Right lobe of liver (tissue), 6 donors: ENCODE results near the gene CIRBP. TPM values are rescaled to one million over a fixed set of nuclear protein-coding genes. Genes with fewer than 3 reads are reported as not detected.

Experiments used
- ATAC-seq, 4 donors: fragments of 200-7000 bp; cut with Tn5 transposase; one replicate each; pipeline ENCODE4 v1.9.1; 2020; ENCODE audit warnings: mild to moderate bottlenecking in 4 of 4, moderate library complexity in 4 of 4
- DNase-seq, 3 donors: peaks; one replicate each; pipeline ENCODE4 v3.0.0-alpha.2; 2020
- H3K27ac ChIP-seq, 3 donors: fragments of 200-600 bp; one replicate each; pipeline ENCODE4 v1.8.0; 2022
- H3K27me3 ChIP-seq, 2 donors: fragments of 200-600 bp; one replicate each; pipeline ENCODE4 v1.8.0; 2022
- H3K36me3 ChIP-seq, 4 donors: fragments of 200-600 bp; sonication (generic) in 1 of 4; one replicate each; pipeline versions ENCODE4 v1.5.1 to v1.8.0; 2017 to 2022; ENCODE audit warnings: control low read depth in 1 of 4
- H3K4me1 ChIP-seq, 4 donors: fragments of 200-600 bp; sonication (generic) in 1 of 4; one replicate each; pipeline versions ENCODE4 v1.5.1 to v1.8.0; 2017 to 2022; ENCODE audit warnings: control low read depth in 1 of 4
- H3K4me3 ChIP-seq, 3 donors: fragments of 200-600 bp; one replicate each; pipeline ENCODE4 v1.8.0; 2022
- H3K9me3 ChIP-seq, 4 donors: fragments of 200-600 bp; sonication (generic) in 1 of 4; one replicate each; pipeline versions ENCODE4 v1.5.1 to v1.8.0; 2017 to 2022; ENCODE audit warnings: control low read depth in 1 of 4
- POLR2A ChIP-seq: fragments of 450-650 bp; IDR thresholded peaks from one replicate; pipeline ENCODE4 v1.6.1; 2017; ENCODE audit warnings: antibody characterized with exemption, mild to moderate bottlenecking
- WGBS: methylation state at CpG from one replicate; pipeline ENCODE4 v1.1.6; 2018; ENCODE audit warnings: low coverage, low lambda C conversion rate; ENCODE audit not compliant: insufficient coverage; ENCODE audit errors: missing lambda C conversion rate; 5-methylcytosine and 5-hydroxymethylcytosine counted together
- intact Hi-C, 2 donors: fragments of 100-400 bp; cut with DNase I; formaldehyde crosslinking; loops; one replicate each; pipeline versions ENCODE4 v1.11.2 to v1.14.1; 2022
- long read RNA-seq: library from polyadenylated mRNA; unstranded; transcript quantifications from one replicate; pipeline ENCODE4 v2.0.0, GENCODE V29; 2019
- total RNA-seq, 6 experiments: library from RNA; depleted of rRNA in 2 of 6; stranded (reverse); fragments of >200 nt in 2 of 6; fragmentation: NEBNext Ultra II Directional in 3 of 6; extraction: Animal tissue kit (Norgen Biotek cat#: 25700) in 3 of 6; gene quantifications; one replicate each; pipeline versions ENCODE4 v1.1.0 to v1.2.4, GENCODE V29; 2016 to 2023
- TF ChIP-seq, protein P1 (sequence below), 4 donors: fragments of 200-600 bp in 3 of 4; fragments of 450-650 bp in 1 of 4; IDR thresholded peaks; one replicate each; pipeline versions ENCODE4 v1.5.1 to v1.8.0; 2016 to 2022; ENCODE audit warnings: antibody characterized with exemption in 4 of 4, mild to moderate bottlenecking in 2 of 4
- donor health status: DM: no; HTN: yes; CAD: no.
- donor health status: DM: no; HTN: no; CAD: no.
- donor health status: DM: no; HTN: no; CAD: no.
- donor health status: DM: no; HTN: yes; CAD: no.
- donor health status: DM: no; HTN: yes; CAD: no.

The CIRBP gene
- total RNA-seq: 100 to 1,000 TPM in 2 of 6 experiments, 10 to 100 TPM in 4; 69.2 to 111 (median 89.5) TPM
- long read RNA-seq, transcript CIRBP-201 (7 exons, 1,328 nt): major isoform, 7 of 13 reads
- long read RNA-seq, partial matches to known transcripts: 0 of 13 reads
- long read RNA-seq, other reads (novel, unspliced or antisense): 1 of 13 reads

DNA sequence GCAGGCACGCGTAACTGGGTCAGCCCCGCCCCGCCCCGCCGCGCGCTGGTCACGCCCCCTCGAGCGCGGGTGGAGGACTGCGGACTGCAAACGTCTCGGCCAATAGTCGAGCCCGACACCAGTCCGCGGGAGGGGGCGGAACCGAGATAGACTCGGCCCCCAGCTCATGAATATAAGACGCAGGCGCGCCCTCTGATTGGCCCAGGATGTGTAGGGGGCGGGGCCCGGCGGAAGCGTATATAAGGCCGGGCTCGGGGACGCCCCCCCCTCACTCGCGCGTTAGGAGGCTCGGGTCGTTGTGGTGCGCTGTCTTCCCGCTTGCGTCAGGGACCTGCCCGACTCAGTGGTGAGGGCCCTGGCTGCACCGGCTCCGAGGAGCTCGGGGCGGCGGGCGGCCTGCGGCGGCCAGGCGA lies at the start of gene CIRBP:
Gene CIRBP, plus strand, starts transcription at position 268 of the 413 bp plus-strand sequence. CDS start 1,602 bp downstream, outside the sequence.
- no CpG with 5 or more reads among the region's 50 CpGs for WGBS
- peak within 1 kb of the TSS; percentile 88 to 99 (median 97) for H3K27ac ChIP-seq
- TF ChIP-seq, protein P1, sequence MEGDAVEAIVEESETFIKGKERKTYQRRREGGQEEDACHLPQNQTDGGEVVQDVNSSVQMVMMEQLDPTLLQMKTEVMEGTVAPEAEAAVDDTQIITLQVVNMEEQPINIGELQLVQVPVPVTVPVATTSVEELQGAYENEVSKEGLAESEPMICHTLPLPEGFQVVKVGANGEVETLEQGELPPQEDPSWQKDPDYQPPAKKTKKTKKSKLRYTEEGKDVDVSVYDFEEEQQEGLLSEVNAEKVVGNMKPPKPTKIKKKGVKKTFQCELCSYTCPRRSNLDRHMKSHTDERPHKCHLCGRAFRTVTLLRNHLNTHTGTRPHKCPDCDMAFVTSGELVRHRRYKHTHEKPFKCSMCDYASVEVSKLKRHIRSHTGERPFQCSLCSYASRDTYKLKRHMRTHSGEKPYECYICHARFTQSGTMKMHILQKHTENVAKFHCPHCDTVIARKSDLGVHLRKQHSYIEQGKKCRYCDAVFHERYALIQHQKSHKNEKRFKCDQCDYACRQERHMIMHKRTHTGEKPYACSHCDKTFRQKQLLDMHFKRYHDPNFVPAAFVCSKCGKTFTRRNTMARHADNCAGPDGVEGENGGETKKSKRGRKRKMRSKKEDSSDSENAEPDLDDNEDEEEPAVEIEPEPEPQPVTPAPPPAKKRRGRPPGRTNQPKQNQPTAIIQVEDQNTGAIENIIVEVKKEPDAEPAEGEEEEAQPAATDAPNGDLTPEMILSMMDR (IDR thresholded peaks at IDR 0.05): no peak
- TF ChIP-seq POLR2A: peak; percentile 97
- no peaks in the 10 kb centered on the region for H3K27me3 ChIP-seq
- intact Hi-C loops: no loop called here
- peaks cover 0 to 65% (median 26%) of the 10 kb centered on the region in 4 donors for H3K4me1 ChIP-seq
- peak; percentile 63 to 81 (median 78) for ATAC-seq
- H3K9me3 ChIP-seq: no peaks in the 10 kb centered on the region
- peaks cover 10 to 34% (median 23%) of the 10 kb centered on the region in 4 donors for H3K36me3 ChIP-seq
- H3K4me3 ChIP-seq: peak within 1 kb of the TSS; percentile 55 to 87 (median 69)
- DNase-seq: peak; percentile 100

DNA sequence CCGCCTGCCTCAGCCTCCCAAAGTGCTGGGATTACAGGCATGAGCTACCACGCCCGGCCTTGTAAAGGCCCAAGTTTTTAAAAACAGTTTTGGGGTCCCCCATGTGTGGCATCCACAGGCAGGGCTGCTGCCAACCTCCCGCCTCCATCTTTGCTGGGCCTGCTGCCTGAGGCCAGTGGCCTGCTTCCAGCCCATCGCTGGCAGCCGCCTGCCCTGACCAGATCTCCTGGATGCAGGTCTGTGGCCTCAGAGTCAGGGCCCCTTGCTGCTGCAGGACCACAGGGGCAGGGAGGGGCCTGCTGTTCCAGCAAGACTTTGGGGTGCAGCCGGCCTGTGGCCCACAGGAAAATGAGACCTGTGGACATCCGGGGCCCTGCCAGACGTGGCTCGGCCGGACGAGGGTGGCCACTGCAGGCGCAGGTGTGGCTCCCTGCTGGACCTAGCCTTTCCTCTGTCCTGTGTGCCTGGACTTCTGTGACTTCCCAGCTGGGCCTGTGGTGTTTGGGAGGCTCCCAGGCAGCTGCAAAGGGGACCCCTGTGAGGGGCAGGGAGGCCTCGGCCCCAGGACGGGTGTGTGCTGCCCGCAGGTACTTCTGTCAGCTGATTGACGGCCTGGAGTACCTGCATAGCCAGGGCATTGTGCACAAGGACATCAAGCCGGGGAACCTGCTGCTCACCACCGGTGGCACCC lies 49.2 kb upstream of the CIRBP start:
- no peaks in the 10 kb centered on the region for H3K27me3 ChIP-seq
- WGBS: 100% methylated on average over 2 of the region's 19 CpGs
- no peaks in the 10 kb centered on the region for H3K9me3 ChIP-seq
- peaks cover 0 to 13% (median 3%) of the 10 kb centered on the region in 4 donors for H3K4me1 ChIP-seq
- intact Hi-C loops: no loop called here
- TF ChIP-seq, protein P1 (IDR thresholded peaks at IDR 0.05): no peak
- TF ChIP-seq POLR2A: no peak
- no peak overlapping the region for H3K27ac ChIP-seq
- ATAC-seq (no peak), DNase-seq (no peak)
- no peak overlapping the region for H3K4me3 ChIP-seq
- H3K36me3 ChIP-seq: peaks cover 0 to 35% (median 11%) of the 10 kb centered on the region in 4 donors

DNA sequence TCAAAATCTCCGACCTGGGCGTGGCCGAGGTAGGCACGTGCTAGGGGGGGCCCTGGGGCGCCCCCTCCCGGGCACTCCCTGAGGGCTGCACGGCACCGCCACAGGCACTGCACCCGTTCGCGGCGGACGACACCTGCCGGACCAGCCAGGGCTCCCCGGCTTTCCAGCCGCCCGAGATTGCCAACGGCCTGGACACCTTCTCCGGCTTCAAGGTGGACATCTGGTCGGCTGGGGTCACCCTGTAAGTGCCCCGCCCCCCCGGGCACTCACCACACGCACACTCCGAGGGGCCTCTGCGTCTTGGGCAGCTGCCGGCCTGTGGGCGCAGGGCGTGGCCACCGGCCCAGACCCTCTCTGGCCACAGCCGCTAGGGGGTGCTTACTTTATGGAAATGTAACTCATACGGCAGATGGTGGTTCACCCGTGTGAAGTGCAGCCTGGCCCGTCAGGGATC lies 48.6 kb upstream of the CIRBP start:
- ATAC-seq (no peak), DNase-seq (no peak)
- Histone ChIP-seq H3K36me3 (peaks cover 0 to 35% (median 11%) of the 10 kb centered on the region in 4 donors), H3K4me3 (no peak overlapping the region), H3K4me1 (peaks cover 0 to 7% (median under 1%) of the 10 kb centered on the region in 4 donors), H3K27me3 (no peaks in the 10 kb centered on the region), H3K27ac (no peak overlapping the region), H3K9me3 (no peaks in the 10 kb centered on the region)
- intact Hi-C loops: no loop called here
- WGBS: 90% methylated on average over 2 of the region's 33 CpGs
- TF ChIP-seq, protein P1 (IDR thresholded peaks at IDR 0.05): no peak
- TF ChIP-seq POLR2A: no peak

DNA sequence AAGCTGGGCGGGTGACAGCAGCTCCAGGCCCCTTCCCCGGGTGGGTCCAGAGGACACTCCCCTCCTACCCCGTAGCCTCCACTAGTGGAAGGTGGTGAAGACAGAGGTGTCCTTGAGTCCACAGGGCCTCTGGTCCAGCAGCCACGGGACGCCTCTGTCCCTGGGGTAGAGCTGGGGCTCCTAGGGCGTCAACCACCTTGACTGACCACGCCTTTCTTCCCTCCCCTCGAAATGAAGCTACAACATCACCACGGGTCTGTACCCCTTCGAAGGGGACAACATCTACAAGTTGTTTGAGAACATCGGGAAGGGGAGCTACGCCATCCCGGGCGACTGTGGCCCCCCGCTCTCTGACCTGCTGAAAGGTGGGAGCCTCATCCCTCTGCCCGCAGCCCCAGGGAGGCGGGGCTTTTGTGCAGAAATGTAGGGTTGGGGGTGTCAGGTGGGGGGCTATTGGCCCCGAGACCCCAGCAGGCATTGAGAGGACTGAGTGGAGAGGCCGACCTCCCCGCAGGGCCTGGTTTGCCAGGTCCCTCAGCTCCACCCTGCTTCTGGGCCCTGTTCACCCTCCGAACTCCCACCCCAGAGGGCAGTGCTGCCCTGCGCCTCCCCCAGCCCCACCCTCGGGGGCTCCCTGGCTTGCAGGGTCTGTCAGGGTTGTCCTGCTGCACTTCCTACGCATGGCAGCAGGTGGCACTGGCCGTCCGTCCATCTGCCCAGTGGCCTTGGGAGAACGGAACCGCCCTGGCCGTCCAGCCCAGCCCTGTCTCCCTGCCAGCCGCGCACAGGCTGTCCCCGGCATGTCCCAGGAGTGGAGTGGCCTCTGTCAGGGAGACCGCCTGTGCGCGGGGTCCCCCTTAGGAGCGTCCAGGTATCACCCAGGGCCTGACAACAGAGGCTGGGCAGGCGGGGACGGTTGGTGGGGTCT lies 47.9 kb upstream of the CIRBP start:
- ATAC-seq (peak; percentile 75 to 89 (median 81)), DNase-seq (peak; percentile 76 to 81 (median 80))
- Histone ChIP-seq H3K4me3 (no peak overlapping the region), H3K27ac (no peak overlapping the region), H3K4me1 (no peaks in the 10 kb centered on the region), H3K9me3 (no peaks in the 10 kb centered on the region), H3K27me3 (no peaks in the 10 kb centered on the region), H3K36me3 (peaks cover 0 to 35% (median 11%) of the 10 kb centered on the region in 4 donors)
- WGBS: 0% methylated on average over 2 of the region's 38 CpGs
- intact Hi-C loops: no loop called here
- no peak for TF ChIP-seq POLR2A
- TF ChIP-seq, protein P1 (IDR thresholded peaks at IDR 0.05): peak; percentile 68 to 83 (median 78)
